Activated CD4-positive, alpha-beta T cell treated with anti-CD3 and anti-CD28 coated beads, Interleukin-2, Interleukin-6, amounts not matched to agents 100 ng/mL and 50 ng/mL, durations not matched to agents 16 hours and 8 hours (primary cell): ENCODE results near the gene CCDC144A.
"Not testable (repeated sequence)": the region's sequence is repeated elsewhere in the genome, so short reads cannot be mapped to it uniquely, and the experiment has no call there.

Experiments used
- DNase-seq: peaks from one replicate; pipeline ENCODE4 v3.0.0-alpha.2; 2020

The CCDC144A gene

DNA sequence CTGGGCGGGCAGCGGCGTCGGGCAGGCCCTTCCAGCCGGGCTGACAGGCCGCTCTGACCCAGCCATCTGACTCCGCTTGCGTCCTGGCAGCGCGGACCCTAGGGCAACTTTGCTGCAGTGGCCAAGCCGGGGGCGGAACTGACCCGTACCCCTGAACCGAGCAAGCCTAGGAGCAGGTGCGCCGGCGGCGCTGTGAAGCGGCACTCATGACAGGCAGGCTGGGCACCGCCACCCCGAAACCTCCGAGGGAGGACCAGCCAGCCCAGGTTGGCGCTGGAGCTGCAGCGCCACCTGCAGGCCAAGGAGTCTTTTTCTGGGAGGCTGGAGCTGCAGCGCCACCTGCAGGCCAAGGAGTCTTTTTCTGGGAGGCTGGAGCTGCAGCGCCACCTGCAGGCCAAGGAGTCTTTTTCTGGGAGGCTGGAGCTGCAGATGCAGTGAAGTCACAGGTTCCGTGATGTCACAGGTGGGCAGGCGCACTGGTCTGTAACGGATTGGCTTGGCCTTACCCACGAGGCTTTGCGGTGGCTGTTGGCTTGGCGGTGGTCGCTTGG is at the start of gene CCDC144A:
Gene CCDC144A, plus strand, starts transcription at position 511 of the 551 bp plus-strand sequence. CDS start 160 bp downstream, outside the sequence.
- peak; percentile 80 for DNase-seq

DNA sequence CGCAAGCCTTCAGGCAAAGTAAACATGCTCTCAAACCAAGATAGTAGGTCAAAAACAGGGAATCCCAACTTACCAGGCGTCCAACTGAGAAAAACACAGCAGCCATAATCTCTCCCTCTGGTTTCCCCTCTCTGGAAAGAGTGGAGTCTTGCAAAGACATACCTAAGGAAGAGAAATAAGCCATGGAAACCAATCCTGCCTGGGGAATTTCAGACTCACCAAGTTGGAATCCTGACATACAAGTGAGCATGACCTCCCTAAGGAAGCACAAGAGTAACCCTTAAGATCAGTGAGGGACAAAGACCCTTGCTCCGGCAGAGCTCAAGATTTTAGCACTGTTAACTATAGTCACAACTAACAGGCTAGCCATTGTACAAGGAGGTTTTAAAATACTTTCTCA is 40.5 kb upstream of the CCDC144A start:
- no peak for DNase-seq

DNA sequence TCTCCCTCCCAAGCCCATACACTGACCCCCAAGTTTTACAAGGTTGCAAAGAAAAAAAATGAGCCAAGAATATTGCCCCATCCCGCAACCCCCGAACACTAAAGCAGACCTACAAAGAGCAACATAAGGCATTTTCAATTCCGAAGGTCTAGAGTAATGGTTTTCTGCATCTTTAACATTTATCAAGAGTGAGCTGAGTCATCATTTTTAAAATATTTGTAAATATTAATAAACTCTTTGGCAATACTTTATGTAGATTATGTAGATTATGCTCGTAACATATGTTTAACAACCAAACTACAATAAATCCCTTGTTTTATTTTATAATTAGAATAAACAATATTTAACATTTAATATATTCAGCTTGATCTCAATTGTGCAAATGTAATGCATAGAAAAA is 37.8 kb upstream of the CCDC144A start:
- no peak for DNase-seq

GRCh38 chr17:16652847-16653366 is 37.1 kb upstream of the CCDC144A start:
- no peak for DNase-seq

GRCh38 chr17:16653367-16654041 is 36.5 kb upstream of the CCDC144A start, which contains the start of gene ZNF624:
TSS of gene ZNF624 (minus strand) at chr17:16653850.
- peak; percentile 92 for DNase-seq

- DNase-seq = no peak
Measured at GRCh38 chr17:16661217-16661616, 28.8 kb upstream of the CCDC144A start.

GRCh38 chr17:16662936-16663335 is 27.1 kb upstream of the CCDC144A start:
- DNase-seq = no peak

DNA sequence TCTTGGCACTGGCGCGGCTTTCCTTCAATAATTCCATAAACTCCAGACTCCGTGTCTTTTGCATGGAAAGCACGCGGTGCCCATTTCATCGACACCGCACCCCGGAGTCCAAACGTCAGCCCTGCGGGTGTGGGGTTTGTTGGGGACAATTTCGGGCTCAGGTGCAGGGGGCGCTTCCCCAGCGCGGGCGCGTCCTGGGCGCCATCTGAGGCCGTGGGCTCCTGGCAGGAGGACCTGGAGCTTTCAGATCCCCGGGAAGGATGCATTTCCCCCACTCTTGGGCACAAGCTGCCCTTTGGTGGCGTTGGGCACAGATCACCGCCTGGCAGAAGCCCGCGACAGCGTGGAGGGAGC is 23.5 kb upstream of the CCDC144A start:
- DNase-seq = not testable (repeated sequence)

GRCh38 chr17:16666907-16667636 is 23.0 kb upstream of the CCDC144A start:
- not testable (repeated sequence) for DNase-seq

DNA sequence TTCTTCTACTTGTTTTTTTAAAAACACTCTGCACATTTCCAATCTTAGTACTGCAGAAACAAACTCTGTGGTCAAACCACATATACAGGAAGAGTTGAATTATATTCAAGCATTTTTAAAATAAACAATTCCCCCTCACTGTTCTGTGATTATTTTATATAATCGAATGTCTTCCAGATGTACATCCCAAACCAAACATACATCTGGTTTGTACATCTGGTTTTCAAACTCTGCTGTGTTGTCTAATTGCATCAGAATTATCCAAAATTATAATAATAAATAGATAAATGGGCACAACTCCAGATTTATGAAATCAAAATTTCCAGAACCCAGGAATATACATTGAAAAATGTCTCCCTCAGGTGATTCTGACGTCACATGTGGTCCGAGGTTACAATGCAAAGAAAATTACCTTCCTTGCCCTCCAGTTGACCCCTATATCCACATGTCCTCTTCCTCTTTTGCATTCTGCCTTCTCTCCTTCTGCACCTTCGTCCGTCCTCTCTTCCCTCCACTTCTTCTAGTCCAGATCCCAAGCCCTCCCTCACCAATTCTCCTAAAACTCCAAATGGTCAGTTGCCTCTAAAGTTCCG is 13.3 kb upstream of the CCDC144A start:
- no peak for DNase-seq

DNA sequence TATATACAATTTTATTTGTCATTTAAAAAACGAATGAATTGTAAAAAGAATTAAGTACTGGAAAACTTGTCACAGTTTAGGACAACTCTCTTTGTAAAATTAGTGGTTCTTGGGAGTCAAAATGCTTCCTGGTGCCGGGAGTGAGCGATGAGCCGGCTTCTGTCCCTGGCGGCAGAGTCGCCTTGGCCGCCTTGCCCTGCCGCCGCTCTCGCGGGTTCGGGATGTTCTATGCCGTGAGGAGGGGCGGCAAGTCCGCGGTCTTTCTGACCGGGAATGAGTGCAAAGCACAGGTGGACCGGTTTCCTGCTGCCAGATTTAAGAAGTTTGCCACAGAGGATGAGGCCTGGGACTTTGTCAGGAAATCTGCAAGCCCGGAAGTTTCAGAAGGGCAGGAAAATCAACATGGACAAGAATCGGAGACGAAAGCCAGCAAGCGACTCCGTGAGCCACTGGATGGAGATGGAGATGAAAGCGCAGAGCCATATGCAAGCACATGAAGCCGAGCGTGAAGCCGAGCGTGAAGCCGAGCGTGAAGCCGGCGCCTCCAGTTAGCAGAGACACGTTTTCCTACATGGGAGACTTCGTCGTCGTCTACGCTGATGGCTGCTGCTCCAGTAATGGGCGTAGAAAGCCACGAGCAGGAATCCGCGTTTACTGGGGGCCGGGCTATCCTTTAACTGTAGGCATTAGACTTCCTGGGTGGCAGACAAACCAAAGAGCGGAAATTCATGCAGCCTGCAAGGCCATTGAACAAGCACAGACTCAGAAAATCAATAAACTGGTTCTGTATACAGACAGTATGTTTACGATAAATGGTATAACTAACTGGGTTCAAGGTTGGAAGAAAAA is 6.5 kb upstream of the CCDC144A start:
- DNase-seq = not testable (repeated sequence)

GRCh38 chr17:16686019-16686418 is 4.0 kb upstream of the CCDC144A start:
- not testable (repeated sequence) for DNase-seq

GRCh38 chr17:16687151-16687550 is 2.9 kb upstream of the CCDC144A start:
- DNase-seq = not testable (repeated sequence)

GRCh38 chr17:16690447-16690846 is 406 bp downstream of the CCDC144A start:
- DNase-seq = not testable (repeated sequence)

DNA sequence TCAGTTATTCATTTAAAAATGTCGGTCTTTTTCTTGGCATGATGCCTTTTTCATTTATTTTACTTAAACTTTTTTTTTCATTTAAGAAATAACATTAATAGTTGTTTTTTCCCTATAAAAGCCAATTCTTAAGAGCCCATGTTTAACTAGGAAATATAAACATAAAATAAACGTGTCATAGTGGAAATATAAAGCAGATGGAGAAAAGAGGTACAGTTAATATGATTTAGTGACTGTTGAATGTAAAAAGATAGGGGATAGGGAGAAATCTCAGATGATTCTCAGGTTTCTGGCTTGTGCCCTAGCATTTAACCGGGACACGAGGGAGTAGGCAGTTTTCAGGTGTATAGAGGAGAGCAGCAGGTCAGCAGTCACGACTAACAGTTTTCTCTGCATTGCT is 7.6 kb downstream of the CCDC144A start:
- DNase-seq = not testable (repeated sequence)

DNA sequence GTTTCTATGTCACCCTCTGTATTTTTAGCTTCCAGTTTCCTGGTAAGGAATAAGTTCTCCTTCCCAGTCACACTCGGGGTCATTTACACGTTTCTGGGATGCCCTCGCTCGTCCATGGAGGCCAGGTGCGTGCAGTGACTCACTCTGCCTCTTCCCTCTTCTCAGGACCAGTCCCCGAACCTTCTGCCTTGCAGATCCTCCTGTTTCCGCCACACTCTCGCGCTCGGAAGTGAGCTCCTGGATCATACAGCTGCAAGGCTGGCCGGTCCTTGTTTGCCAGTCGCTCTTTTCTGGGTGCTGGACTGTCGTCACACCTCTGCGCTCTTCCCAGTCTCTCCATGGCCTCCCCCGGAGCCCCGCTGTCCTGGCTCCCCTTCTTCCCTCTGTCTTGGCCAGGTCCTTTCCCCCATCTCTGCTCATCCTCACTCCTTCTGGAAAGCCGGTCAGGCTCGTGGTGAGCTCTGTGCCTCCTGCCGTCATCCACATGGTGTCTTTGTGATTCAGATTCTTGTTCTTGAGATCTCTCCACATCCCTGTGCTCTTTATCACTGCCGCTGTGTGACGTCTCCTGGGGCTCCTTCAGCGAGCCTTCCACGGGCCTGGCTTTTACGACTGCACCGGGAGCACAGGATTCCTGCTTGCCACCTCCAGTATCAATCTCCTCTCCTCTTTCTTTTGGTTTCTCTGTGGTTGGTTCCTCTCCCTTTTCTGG is 55.6 kb downstream of the CCDC144A start:
- not testable (repeated sequence) for DNase-seq

DNA sequence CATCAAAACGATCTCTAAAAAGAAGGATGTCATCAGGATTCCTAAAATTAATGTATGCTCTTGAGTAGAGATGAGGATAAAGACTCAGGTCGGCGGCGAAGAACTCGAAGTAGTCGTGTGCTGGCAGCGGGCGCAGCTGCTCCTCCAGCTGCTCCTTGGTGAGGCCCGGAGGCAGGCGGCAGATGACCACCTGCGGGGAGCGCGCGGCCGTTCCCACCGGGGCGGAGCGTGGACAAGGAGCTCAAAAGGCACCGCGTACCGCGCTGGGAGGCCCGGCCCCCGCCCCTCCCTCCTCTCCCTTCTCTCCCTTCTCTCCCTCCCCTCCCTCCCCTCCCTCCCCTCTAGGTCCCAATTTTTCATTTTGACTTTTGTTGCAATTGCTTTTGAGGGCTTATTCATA is 56.5 kb downstream of the CCDC144A start:
- DNase-seq = not testable (repeated sequence)

- not testable (repeated sequence) for DNase-seq
Measured at GRCh38 chr17:16750515-16750914, 60.5 kb downstream of the CCDC144A start.

- DNase-seq = peak; percentile 22
Measured at GRCh38 chr17:16751224-16751923, 61.3 kb downstream of the CCDC144A start.

DNA sequence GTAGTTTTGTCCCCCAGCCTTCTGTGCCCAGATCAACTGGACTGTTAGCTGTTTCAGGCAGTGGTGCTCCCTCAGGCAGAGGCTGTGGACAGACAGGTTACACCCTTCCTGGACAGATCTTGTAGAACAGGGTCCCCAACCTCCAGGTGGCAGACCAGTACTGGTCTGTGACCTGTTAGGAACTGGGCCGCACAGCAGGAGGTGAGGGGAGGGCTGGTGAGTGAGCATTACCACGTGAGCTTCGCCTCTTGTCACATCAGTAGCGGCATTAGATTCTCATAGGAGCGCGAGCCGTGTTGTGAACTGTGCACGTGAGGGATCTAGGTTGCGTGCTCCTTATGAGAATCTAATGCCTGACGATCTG is 61.9 kb downstream of the CCDC144A start:
- not testable (repeated sequence) for DNase-seq

DNA sequence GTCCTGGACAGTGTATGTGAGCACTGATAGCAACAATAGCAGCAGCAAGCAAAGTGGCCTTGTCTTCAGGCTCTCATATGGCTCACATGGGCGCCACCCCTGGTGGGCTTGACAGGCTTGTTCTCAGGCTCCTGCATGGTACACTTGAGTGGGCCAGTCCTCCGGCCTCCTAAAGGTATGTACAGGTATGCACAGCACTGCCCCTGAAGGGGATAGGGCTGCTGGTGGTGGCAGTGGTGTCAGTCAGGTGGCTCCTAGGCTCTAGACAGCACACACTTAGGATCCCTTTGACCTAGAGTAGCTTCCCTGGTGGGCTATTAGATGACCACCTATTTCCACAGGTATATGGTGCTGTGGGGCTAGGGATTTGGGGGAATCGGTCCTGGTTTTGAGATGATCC is 67.5 kb downstream of the CCDC144A start:
- DNase-seq = not testable (repeated sequence)
